ENCODE results near the gene TRIM17. TPM values are rescaled to one million over a fixed set of nuclear protein-coding genes. Genes with fewer than 3 reads are reported as not detected.

Gene TRIM17
- polyA plus RNA-seq, 1 donor (not counting 4 experiments of a cell fraction or from before 2014, with no cell fraction given): 0.24 TPM

GRCh38 chr1:228383773-228384172 lies 32.9 kb downstream of the TRIM17 start:
- H4K20me1 ChIP-seq (ENCODE audit: control insufficient read depth, extremely low read depth, insufficient read depth, low read length): no peaks in the 10 kb centered on the region
- no peaks in the 10 kb centered on the region for H3K27me3 ChIP-seq (ENCODE audit: control insufficient read depth, extremely low read depth, insufficient read depth, low read length)
- peaks cover 2% of the 10 kb centered on the region for H3K4me1 ChIP-seq (ENCODE audit: control insufficient read depth, extremely low read depth, insufficient read depth, low read length)
- no peak overlapping the region for H3K9ac ChIP-seq (ENCODE audit: control insufficient read depth, extremely low read depth, insufficient read depth, low read length)
- FAIRE-seq: no peak
- H3K9me1 ChIP-seq (ENCODE audit: control insufficient read depth, extremely low read depth, insufficient read depth, low read length): no peaks in the 10 kb centered on the region
- dilution Hi-C loops (cut with MboI; ENCODE audit: extremely low pct_ligation_motif_present, low sequenced_read_pairs): no loop called here
- no peak for DNase-seq (ENCODE audit: low read depth, low spot score)
- no peak overlapping the region for H3K27ac ChIP-seq (ENCODE audit: control insufficient read depth, insufficient read depth, low read length)
- H3K9me3 ChIP-seq (ENCODE audit: control insufficient read depth, low read depth, low read length): no peaks in the 10 kb centered on the region
- no peaks in the 10 kb centered on the region for H3K36me3 ChIP-seq (ENCODE audit: control insufficient read depth in 2 of 2, extremely low read depth in 1 of 2, insufficient read depth in 2 of 2, low read length in 2 of 2)
- no peaks in the 10 kb centered on the region for H3K79me2 ChIP-seq (ENCODE audit: control insufficient read depth, insufficient read depth, low read length)
- H2AFZ ChIP-seq (ENCODE audit: control insufficient read depth, low read length): no peak overlapping the region
- no peak overlapping the region for H3K4me3 ChIP-seq (ENCODE audit: control insufficient read depth in 2 of 3, extremely low read depth in 1 of 3, insufficient read depth in 2 of 3, low read depth in 1 of 3, low read length in 3 of 3)
- TF ChIP-seq CTCF (optimal IDR thresholded peaks at IDR 0.05 in 1 of 3, IDR thresholded peaks at IDR 0.05 in 1 of 3, conservative IDR thresholded peaks at IDR 0.05 in 1 of 3; ENCODE audit: extremely low read depth in 1 of 3, insufficient read depth in 2 of 3, low read length in 3 of 3) (no peak), EZH2 (IDR thresholded peaks at IDR 0.05; ENCODE audit: low read length) (no peak)
- no peak overlapping the region for H3K4me2 ChIP-seq (ENCODE audit: control insufficient read depth, extremely low read depth, insufficient read depth, low read depth, low read length)

GRCh38 chr1:228381356-228381755 lies 35.3 kb downstream of the TRIM17 start:
- dilution Hi-C loops (cut with MboI; ENCODE audit: extremely low pct_ligation_motif_present, low sequenced_read_pairs): no loop called here
- no peak overlapping the region for H3K4me3 ChIP-seq (ENCODE audit: control insufficient read depth in 2 of 3, extremely low read depth in 1 of 3, insufficient read depth in 2 of 3, low read depth in 1 of 3, low read length in 3 of 3)
- TF ChIP-seq CTCF (optimal IDR thresholded peaks at IDR 0.05 in 1 of 3, IDR thresholded peaks at IDR 0.05 in 1 of 3, conservative IDR thresholded peaks at IDR 0.05 in 1 of 3; ENCODE audit: extremely low read depth in 1 of 3, insufficient read depth in 2 of 3, low read length in 3 of 3) (no peak), EZH2 (IDR thresholded peaks at IDR 0.05; ENCODE audit: low read length) (no peak)
- DNase-seq (ENCODE audit: low read depth, low spot score) (no peak), FAIRE-seq (no peak)
- H3K9ac ChIP-seq (ENCODE audit: control insufficient read depth, extremely low read depth, insufficient read depth, low read length): no peak overlapping the region
- H3K9me3 ChIP-seq (ENCODE audit: control insufficient read depth, low read depth, low read length): no peaks in the 10 kb centered on the region
- no peak overlapping the region for H2AFZ ChIP-seq (ENCODE audit: control insufficient read depth, low read length)
- no peaks in the 10 kb centered on the region for H3K27me3 ChIP-seq (ENCODE audit: control insufficient read depth, extremely low read depth, insufficient read depth, low read length)
- H3K27ac ChIP-seq (ENCODE audit: control insufficient read depth, insufficient read depth, low read length): no peak overlapping the region
- no peak overlapping the region for H3K4me2 ChIP-seq (ENCODE audit: control insufficient read depth, extremely low read depth, insufficient read depth, low read depth, low read length)
- no peaks in the 10 kb centered on the region for H3K79me2 ChIP-seq (ENCODE audit: control insufficient read depth, insufficient read depth, low read length)
- H3K36me3 ChIP-seq (ENCODE audit: control insufficient read depth in 2 of 2, extremely low read depth in 1 of 2, insufficient read depth in 2 of 2, low read length in 2 of 2): no peaks in the 10 kb centered on the region
- H3K4me1 ChIP-seq (ENCODE audit: control insufficient read depth, extremely low read depth, insufficient read depth, low read length): peaks cover 2% of the 10 kb centered on the region
- H4K20me1 ChIP-seq (ENCODE audit: control insufficient read depth, extremely low read depth, insufficient read depth, low read length): no peaks in the 10 kb centered on the region
- H3K9me1 ChIP-seq (ENCODE audit: control insufficient read depth, extremely low read depth, insufficient read depth, low read length): no peaks in the 10 kb centered on the region
